ENCODE data around the gene AMY1C. TPM values are rescaled to one million over a fixed set of nuclear protein-coding genes. Genes with fewer than 3 reads are reported as not detected.

AMY1C gene
- polyA plus RNA-seq, 1 experiment = not detected

- POLR2A ChIA-PET = no interaction called here
- DNase-seq (ENCODE audit: low read depth, low spot score) = no peak
- no peak overlapping the region for H3K4me3 ChIP-seq (ENCODE audit: low read depth, low read length)
Observed at GRCh38 chr1:103761896-103762295, 12.2 kb downstream of the AMY1C start.

GRCh38 chr1:103779932-103780331 lies 30.2 kb downstream of the AMY1C start:
- no peak for DNase-seq (ENCODE audit: low read depth, low spot score)
- Histone ChIP-seq H3K9me3 (ENCODE audit: control insufficient read depth, insufficient read depth, low read length) (no peaks in the 10 kb centered on the region), H3K27me3 (ENCODE audit: control insufficient read depth, insufficient read depth, low read length) (no peaks in the 10 kb centered on the region), H3K27ac (ENCODE audit: low read depth, low read length) (no peak overlapping the region), H3K4me3 (ENCODE audit: low read depth, low read length) (no peak overlapping the region)
- POLR2A ChIA-PET = no interaction called here
- TF ChIP-seq CTCF (IDR thresholded peaks at IDR 0.05; ENCODE audit: low read depth, low read length) = no peak
- CTCF ChIA-PET = no interaction called here

More at GRCh38 chr1:103761896-103762295, 12.2 kb downstream of the AMY1C start:
- TF ChIP-seq CTCF (IDR thresholded peaks at IDR 0.05; ENCODE audit: low read depth, low read length) = no peak
- no peaks in the 10 kb centered on the region for H3K27me3 ChIP-seq (ENCODE audit: control insufficient read depth, insufficient read depth, low read length)
- H3K27ac ChIP-seq (ENCODE audit: low read depth, low read length) = no peak overlapping the region
- CTCF ChIA-PET = no interaction called here
- H3K9me3 ChIP-seq (ENCODE audit: control insufficient read depth, insufficient read depth, low read length) = peaks cover 9% of the 10 kb centered on the region; the same call in 1 of the 2 replicates

- Histone ChIP-seq H3K27me3 (ENCODE audit: control insufficient read depth, insufficient read depth, low read length) (no peaks in the 10 kb centered on the region), H3K9me3 (ENCODE audit: control insufficient read depth, insufficient read depth, low read length) (no peaks in the 10 kb centered on the region), H3K27ac (ENCODE audit: low read depth, low read length) (no peak overlapping the region), H3K4me3 (ENCODE audit: low read depth, low read length) (no peak overlapping the region)
- POLR2A ChIA-PET = no interaction called here
- TF ChIP-seq CTCF (IDR thresholded peaks at IDR 0.05; ENCODE audit: low read depth, low read length) = no peak
- DNase-seq (ENCODE audit: low read depth, low spot score) = no peak
- CTCF ChIA-PET = no interaction called here
Observed at GRCh38 chr1:103783944-103784377, 34.3 kb downstream of the AMY1C start.

GRCh38 chr1:103788377-103788776 lies 38.7 kb downstream of the AMY1C start:
- DNase-seq (ENCODE audit: low read depth, low spot score) = no peak
- TF ChIP-seq CTCF (IDR thresholded peaks at IDR 0.05; ENCODE audit: low read depth, low read length) = no peak
- no peaks in the 10 kb centered on the region for H3K27me3 ChIP-seq (ENCODE audit: control insufficient read depth, insufficient read depth, low read length)
- H3K4me3 ChIP-seq (ENCODE audit: low read depth, low read length) = no peak overlapping the region
- CTCF ChIA-PET = no interaction called here
- POLR2A ChIA-PET = no interaction called here
- H3K27ac ChIP-seq (ENCODE audit: low read depth, low read length) = no peak overlapping the region
- H3K9me3 ChIP-seq (ENCODE audit: control insufficient read depth, insufficient read depth, low read length) = peaks cover 8% of the 10 kb centered on the region

DNA sequence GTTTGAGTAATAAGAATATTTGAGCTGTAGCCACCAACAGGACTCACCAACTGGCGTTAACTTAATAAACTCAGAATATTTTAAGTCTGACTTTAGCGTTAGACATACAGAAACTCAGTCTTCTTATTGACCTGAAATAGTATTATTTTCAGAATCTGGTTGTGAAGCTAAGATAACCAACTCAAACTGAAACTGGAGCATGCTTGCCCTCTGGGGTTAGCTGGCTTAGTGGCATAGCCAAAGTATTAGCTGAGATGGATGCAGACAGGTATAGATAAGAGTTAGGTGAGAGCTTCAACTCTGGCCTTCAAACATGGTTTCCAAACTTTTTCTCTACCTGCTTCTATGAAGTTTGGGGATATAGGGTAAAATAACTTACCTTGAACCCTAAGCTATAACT lies 40.5 kb downstream of the AMY1C start:
- Histone ChIP-seq H3K9me3 (ENCODE audit: control insufficient read depth, insufficient read depth, low read length) (peaks cover 11% of the 10 kb centered on the region), H3K27me3 (ENCODE audit: control insufficient read depth, insufficient read depth, low read length) (no peaks in the 10 kb centered on the region), H3K4me3 (ENCODE audit: low read depth, low read length) (no peak overlapping the region), H3K27ac (ENCODE audit: low read depth, low read length) (no peak overlapping the region)
- ChIA-PET POLR2A (no interaction called here), CTCF (no interaction called here)
- no peak for TF ChIP-seq CTCF (IDR thresholded peaks at IDR 0.05; ENCODE audit: low read depth, low read length)
- DNase-seq (ENCODE audit: low read depth, low spot score) = no peak

Other genes starting within 250 kb of the AMY1C start
- gene RNPC3, start 224.2 kb upstream of the AMY1C start, polyA plus RNA-seq (2011; rRNA removed) = 12.9 and 18.3 TPM in 2 replicates
- 0.91 and 1.1 TPM in 2 replicates for gene AMY2B, start 178.3 kb upstream of the AMY1C start, polyA plus RNA-seq (2011; rRNA removed)
- gene AMY2A, start 132.5 kb upstream of the AMY1C start, polyA plus RNA-seq (2011; rRNA removed) = not detected in 2 replicates
- gene AMY1A, start 94.1 kb upstream of the AMY1C start, polyA plus RNA-seq (2011; rRNA removed) = not detected in 2 replicates
- gene AMY1B, start 53.7 kb upstream of the AMY1C start, polyA plus RNA-seq (2011; rRNA removed) = not detected in 2 replicates